Fibroblast of the aortic adventitia (primary cell): ENCODE results near the gene GPR39. TPM values are rescaled to one million over a fixed set of nuclear protein-coding genes. Genes with fewer than 3 reads are reported as not detected.
"Not testable (repeated sequence)": the region's sequence is repeated elsewhere in the genome, so short reads cannot be mapped to it uniquely, and the experiment has no call there.

Experiments used
- DNase-seq: peaks from one replicate; pipeline ENCODE4 v3.0.0-alpha.2; 2010; ENCODE audit warnings: low read depth
- H3K4me3 ChIP-seq: 2 replicates; pipeline ENCODE4 v1.5.1; 2011; ENCODE audit warnings: low read depth, mild to moderate bottlenecking, control low read depth, low read length, moderate library complexity
- total RNA-seq: library from RNA; depleted of rRNA; stranded (reverse); fragments of >200 nt; gene quantifications from 2 replicates; pipeline ENCODE4 v1.2.3, GENCODE V29; 2012; ENCODE audit warnings: low replicate concordance
- TF ChIP-seq, protein P1 (sequence below): IDR thresholded peaks from 2 replicates; pipeline ENCODE4 v1.5.1; 2011; ENCODE audit warnings: mild to moderate bottlenecking, low read length, control low read depth, inconsistent platforms; ENCODE audit not compliant: insufficient read depth

The GPR39 gene
- total RNA-seq, 1 donor, result 12.7 TPM

DNA sequence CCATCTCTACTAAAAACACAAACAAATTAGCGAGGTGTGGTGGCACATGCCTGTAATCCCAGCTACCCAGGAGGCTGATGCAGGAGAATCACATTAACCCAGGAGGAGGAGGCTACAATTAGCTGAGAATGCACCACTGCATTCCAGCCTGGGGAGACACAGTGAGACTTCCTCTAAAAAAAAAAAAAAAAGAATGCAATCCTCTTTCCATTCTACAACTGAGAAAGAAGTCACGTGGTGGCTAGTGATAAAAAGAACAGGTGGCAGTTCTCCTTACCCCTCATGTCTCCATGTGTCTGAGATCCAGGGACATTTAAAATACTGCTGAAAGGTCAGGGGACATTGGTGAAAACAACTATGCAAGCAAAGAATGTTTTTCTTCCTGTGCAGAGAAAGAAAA lies 24.4 kb upstream of the GPR39 start:
- DNase-seq, result no peak
- no peak overlapping the region for H3K4me3 ChIP-seq
- TF ChIP-seq, protein P1, sequence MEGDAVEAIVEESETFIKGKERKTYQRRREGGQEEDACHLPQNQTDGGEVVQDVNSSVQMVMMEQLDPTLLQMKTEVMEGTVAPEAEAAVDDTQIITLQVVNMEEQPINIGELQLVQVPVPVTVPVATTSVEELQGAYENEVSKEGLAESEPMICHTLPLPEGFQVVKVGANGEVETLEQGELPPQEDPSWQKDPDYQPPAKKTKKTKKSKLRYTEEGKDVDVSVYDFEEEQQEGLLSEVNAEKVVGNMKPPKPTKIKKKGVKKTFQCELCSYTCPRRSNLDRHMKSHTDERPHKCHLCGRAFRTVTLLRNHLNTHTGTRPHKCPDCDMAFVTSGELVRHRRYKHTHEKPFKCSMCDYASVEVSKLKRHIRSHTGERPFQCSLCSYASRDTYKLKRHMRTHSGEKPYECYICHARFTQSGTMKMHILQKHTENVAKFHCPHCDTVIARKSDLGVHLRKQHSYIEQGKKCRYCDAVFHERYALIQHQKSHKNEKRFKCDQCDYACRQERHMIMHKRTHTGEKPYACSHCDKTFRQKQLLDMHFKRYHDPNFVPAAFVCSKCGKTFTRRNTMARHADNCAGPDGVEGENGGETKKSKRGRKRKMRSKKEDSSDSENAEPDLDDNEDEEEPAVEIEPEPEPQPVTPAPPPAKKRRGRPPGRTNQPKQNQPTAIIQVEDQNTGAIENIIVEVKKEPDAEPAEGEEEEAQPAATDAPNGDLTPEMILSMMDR, result no peak

DNA sequence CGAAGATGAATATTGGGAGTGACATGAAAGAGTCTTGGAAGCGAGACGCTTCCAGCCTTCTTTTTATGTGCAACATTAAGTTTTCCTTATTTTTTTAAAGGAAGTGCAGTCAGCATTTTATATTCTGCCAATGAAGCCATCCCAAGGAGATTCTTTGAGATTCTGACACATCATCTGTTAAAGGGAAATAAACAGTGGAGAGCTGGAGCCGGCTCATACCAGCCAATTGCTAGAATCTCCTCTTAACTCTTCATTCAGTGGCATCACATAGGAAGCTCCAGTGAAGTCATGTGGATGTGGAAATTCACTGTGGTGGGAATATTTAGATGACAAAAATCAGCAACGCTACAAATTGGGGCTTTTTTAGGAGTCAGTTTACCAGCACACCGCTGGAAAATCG lies 23.7 kb upstream of the GPR39 start:
- H3K4me3 ChIP-seq, result no peak overlapping the region
- DNase-seq, result no peak
- TF ChIP-seq, protein P1, result no peak

DNA sequence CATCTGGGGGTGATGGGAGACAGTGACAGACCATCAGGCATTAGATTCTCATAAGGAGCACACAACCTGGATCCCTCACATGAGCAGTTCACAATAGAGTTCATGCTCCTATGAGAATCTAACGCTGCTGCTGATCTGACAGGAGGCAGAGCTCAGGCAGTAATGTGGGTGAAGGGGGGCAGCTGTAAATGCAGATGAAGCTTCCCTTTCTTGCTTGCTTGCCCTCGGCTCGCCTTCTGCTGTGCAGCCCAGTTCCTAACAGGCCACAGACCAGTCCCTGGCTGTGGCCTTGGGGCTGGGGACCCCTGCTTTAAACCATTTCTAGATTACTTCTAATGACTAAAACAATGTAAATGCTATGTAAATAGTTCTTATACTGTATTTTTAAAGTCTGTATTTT lies 19.6 kb upstream of the GPR39 start:
- not testable (repeated sequence) for H3K4me3 ChIP-seq, DNase-seq

DNA sequence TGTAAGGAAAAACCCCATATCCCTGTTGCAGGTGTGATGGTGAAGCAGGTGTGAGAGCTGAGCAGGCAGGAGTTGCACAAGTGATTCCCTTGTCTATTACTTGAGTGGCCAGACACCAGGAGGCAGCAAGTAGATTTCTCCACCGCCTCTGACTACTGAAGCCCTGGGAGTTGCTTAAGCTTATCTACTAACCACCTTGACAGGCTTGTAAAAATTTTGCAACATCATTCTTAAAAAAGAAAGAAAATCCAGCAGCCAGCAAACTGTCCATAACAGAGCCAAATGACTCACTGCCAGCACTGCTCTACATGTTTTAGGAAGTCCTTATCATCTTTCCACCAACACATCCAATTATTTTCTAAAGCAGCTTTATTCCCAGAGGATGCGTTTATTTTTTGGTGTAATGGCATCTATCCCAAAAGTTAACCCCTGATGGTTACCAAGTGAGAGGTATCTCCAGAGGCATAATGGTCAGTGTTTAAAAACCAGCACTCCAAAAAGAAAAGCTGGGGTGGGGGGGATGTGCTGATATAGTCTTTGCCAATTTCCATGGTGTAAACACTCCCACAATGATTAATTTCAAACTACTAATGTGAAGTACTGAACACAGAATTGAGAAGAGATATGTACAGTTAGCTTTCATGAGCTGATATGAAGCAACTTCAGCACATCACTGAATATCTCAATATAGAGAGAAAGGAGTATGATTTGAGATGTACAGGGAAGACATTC lies 16.3 kb upstream of the GPR39 start:
- TF ChIP-seq, protein P1, result peak; percentile 63
- DNase-seq, result peak; percentile 99
- no peak overlapping the region for H3K4me3 ChIP-seq

DNA sequence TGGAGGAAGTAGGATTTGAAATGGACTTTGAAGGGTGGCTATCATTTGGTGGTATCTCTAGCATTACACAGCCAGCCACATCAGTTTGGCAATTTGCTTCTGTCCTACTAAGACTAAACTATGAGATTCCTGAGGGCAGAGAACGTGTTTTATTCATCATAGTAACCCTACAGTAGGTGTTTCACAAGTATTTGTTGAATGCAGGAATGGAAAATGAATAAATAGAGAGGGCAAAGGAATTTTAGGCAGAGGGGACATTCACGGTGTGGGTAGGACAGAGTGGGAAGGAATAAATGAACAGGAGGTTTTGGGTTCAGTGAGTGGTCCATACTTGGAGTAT lies 15.7 kb upstream of the GPR39 start:
- H3K4me3 ChIP-seq, result no peak overlapping the region
- no peak for DNase-seq
- TF ChIP-seq, protein P1, result no peak

DNA sequence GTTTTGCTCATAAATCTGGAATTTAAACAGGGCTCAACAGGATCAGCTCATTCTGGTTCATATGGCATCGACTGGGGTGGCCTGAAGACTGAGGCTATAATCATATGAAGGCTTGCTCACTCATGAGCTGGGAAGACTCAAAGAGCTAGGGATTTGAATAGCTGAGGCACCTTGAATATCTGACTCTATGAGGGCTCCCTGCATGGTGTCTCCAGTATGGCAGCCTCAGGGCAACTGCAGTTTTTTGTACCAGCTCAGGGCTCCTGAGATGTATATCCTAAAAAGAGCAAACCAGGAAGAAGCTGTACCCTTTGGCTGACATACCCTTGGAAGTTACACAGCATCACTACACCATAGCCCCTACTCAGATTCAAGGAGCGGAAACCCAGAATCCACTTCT lies 15.3 kb upstream of the GPR39 start:
- H3K4me3 ChIP-seq, result no peak overlapping the region
- no peak for DNase-seq
- TF ChIP-seq, protein P1, result no peak

DNA sequence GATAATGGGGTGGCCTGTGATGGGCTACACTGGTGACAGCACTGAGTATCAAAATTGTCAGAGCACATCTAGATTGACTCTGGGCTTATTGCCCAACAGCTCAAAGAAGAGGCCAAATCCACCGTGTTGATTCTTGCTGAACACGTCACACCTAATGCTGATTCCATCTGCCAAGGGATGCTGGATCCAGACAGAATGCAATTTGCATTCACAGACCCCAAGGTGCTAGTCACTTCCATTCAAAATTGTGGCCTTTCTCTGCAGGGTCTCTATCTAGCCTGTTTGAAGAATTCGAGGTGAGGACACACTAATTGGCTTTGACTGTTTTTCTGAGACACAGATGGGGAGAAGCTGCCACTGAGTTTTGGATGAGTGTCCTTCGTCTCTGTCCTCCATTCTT lies 13.5 kb upstream of the GPR39 start:
- TF ChIP-seq, protein P1, result no peak
- H3K4me3 ChIP-seq, result no peak overlapping the region
- DNase-seq, result no peak
